ENCODE data around the gene CRYZ. TPM values are rescaled to one million over a fixed set of nuclear protein-coding genes. Genes with fewer than 3 reads are reported as not detected.

The CRYZ gene
- total RNA-seq, 1 donor from 2014 or later = 34.8 TPM

DNA sequence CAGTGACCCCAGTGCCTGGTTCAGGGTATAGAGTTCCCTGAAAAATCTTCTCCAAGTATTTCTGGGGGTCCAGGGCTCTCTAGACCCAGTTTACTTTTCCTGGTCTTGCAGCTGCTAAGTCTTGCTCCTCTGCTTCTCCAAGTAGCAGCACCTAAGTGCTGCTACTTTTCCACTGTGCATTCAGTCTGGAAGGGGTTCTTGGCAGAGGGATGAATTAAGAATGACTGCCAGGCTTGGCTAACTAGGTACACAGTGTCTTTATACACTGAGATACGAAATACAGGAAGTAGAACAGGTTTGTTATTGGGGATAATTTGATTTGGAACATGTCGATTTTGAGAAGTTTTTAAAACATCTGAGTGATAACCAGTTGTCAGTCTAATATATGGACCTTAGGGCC lies 35.0 kb downstream of the CRYZ start:
- intact Hi-C loops (cut with DNase I) = no loop called here
- H3K36me3 ChIP-seq = peaks cover 7% of the 10 kb centered on the region
- no peak overlapping the region for H3K27ac ChIP-seq
- H3K4me1 ChIP-seq = no peaks in the 10 kb centered on the region
- TF ChIP-seq, protein P1, sequence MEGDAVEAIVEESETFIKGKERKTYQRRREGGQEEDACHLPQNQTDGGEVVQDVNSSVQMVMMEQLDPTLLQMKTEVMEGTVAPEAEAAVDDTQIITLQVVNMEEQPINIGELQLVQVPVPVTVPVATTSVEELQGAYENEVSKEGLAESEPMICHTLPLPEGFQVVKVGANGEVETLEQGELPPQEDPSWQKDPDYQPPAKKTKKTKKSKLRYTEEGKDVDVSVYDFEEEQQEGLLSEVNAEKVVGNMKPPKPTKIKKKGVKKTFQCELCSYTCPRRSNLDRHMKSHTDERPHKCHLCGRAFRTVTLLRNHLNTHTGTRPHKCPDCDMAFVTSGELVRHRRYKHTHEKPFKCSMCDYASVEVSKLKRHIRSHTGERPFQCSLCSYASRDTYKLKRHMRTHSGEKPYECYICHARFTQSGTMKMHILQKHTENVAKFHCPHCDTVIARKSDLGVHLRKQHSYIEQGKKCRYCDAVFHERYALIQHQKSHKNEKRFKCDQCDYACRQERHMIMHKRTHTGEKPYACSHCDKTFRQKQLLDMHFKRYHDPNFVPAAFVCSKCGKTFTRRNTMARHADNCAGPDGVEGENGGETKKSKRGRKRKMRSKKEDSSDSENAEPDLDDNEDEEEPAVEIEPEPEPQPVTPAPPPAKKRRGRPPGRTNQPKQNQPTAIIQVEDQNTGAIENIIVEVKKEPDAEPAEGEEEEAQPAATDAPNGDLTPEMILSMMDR (IDR thresholded peaks at IDR 0.05) = no peak
- ATAC-seq = no peak
- DNase-seq = no peak
- no peaks in the 10 kb centered on the region for H3K9me3 ChIP-seq
- no peak overlapping the region for H3K4me3 ChIP-seq
- no peaks in the 10 kb centered on the region for H3K27me3 ChIP-seq (ENCODE audit: low read depth)

DNA sequence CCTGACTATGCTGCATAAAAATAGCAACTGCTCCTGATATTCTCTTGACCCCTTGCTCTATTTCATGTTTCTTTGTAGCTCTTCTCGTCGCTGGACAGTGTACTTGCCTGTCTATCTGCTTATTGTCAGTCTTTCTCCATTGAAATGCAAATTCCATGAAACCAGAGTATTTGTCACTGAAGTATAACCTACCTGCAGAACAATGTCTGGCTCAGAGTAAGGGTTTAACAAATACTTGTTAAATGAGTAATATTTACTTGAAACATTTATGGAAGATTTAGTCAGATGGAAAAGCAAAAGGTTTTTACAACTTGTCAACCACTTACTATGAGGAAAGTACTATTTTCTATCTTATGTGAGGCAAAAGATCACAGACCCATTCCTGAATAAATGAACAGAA lies 39.4 kb downstream of the CRYZ start:
- TF ChIP-seq, protein P1 (IDR thresholded peaks at IDR 0.05) = no peak
- no peak for DNase-seq
- intact Hi-C loops (cut with DNase I) = no loop called here

DNA sequence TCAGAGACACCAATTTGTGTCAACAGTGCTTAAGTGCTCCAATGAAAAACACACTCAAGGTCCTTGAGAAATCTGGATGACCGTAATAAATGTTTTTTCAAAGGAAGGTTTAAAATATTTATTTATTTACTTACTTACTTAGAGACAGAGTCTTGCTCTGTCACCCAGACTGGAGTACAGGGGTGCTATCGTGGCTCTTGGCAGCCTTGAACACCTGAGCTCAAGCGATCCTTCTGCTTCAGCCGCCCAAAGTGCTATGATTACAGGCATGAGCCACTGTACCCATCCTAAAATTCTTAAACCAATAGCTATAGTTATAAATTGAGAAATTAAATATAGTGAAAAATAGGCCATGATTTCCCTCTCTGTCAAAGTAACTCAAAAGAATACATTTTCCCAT lies 41.9 kb downstream of the CRYZ start:
- DNase-seq (no peak), ATAC-seq (peak in 1 of 2 donors; percentile 58)
- intact Hi-C loops (cut with DNase I) = no loop called here
- no peak overlapping the region for H3K27ac ChIP-seq
- no peaks in the 10 kb centered on the region for H3K9me3 ChIP-seq
- no peak overlapping the region for H3K4me3 ChIP-seq
- no peaks in the 10 kb centered on the region for H3K27me3 ChIP-seq (ENCODE audit: low read depth)
- H3K36me3 ChIP-seq = no peaks in the 10 kb centered on the region
- H3K4me1 ChIP-seq = no peaks in the 10 kb centered on the region
- TF ChIP-seq, protein P1 (IDR thresholded peaks at IDR 0.05) = no peak

More for the DNA sequence above, 39.4 kb downstream of the CRYZ start:
- Histone ChIP-seq H3K4me3 (no peak overlapping the region), H3K36me3 (no peaks in the 10 kb centered on the region), H3K27me3 (ENCODE audit: low read depth) (no peaks in the 10 kb centered on the region), H3K4me1 (no peaks in the 10 kb centered on the region), H3K9me3 (no peaks in the 10 kb centered on the region), H3K27ac (no peak overlapping the region)
- no peak for ATAC-seq

DNA sequence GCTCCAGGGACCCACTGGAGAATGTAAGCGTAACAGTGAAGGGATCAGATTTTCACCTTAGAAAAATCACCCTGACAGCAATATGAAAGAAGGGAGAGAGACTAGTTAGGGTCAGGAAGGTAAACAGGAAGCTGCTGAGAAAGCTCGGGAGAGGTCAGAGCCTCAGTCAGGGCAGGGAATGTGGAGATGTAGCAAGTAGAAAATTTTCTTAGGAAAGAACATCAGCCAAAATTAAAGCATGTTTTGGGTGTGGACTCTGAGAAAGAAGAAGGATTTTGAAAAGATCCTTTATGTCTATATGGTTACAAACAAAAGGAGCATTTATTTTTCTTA lies 42.5 kb downstream of the CRYZ start:
- Histone ChIP-seq H3K4me3 (no peak overlapping the region), H3K9me3 (no peaks in the 10 kb centered on the region), H3K27me3 (ENCODE audit: low read depth) (no peaks in the 10 kb centered on the region), H3K36me3 (no peaks in the 10 kb centered on the region), H3K27ac (no peak overlapping the region), H3K4me1 (no peaks in the 10 kb centered on the region)
- intact Hi-C loops (cut with DNase I) = no loop called here
- TF ChIP-seq, protein P1 (IDR thresholded peaks at IDR 0.05) = no peak
- peak in 1 of 2 donors; percentile 7 for ATAC-seq
- no peak for DNase-seq

DNA sequence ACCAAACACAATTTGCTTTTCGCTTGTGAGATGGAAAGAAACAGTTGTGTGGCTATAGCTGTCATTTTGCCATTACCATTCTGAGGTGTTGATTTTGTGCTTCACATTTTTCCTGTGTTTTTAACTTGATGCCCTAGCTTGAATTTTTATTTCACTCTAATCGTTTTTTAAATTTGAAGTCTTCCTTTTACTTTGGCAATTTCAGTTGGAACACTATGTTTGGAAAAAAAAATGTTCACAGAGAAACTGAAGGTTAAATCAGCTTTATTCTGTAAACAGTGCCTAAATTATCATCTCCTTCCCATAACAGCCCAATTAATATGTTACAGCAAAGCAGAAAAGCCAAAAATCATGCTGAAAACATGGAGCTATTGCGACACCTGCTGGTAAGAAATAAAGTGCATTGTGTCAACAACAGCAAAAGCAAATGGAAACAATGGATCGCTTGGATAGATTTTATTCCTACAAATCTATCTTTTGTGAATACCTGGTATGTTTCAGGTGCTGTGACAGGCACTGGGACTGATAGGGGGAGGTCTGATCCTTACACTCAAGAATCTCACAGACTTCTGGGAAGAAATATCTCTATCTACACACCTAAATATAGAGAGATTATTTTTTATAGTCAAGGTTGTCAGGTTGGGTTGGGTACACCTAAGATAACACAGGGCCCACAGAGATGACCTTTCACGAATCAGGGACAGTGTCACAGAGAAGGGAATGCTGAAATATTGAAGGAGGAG lies 43.1 kb downstream of the CRYZ start:
- Histone ChIP-seq H3K27ac (no peak overlapping the region), H3K27me3 (ENCODE audit: low read depth) (no peaks in the 10 kb centered on the region), H3K4me3 (no peak overlapping the region), H3K9me3 (no peaks in the 10 kb centered on the region), H3K4me1 (no peaks in the 10 kb centered on the region), H3K36me3 (no peaks in the 10 kb centered on the region)
- DNase-seq = no peak
- TF ChIP-seq, protein P1 (IDR thresholded peaks at IDR 0.05) = peak; percentile 77
- intact Hi-C loops (cut with DNase I) = no loop called here
- ATAC-seq = peak in 1 of 2 donors; percentile 71
